DMS 273 (cell line): ENCODE measurements around the gene GBP1.
A peak's percentile ranks its signal among the peaks of the same experiment; 100 is the strongest.
"Not testable (repeated sequence)": the region's sequence is repeated elsewhere in the genome, so short reads cannot be mapped to it uniquely, and the experiment has no call there.

Experiments used
- DNase-seq: peaks from one replicate; lab custom pipeline; 2025; ENCODE audit not compliant: unreplicated experiment; lab: John Stamatoyannopoulos, UW

GBP1 gene

GRCh38 chr1:89065079-89065868 lies at the start of gene GBP1:
Gene GBP1 (minus strand): TSS chr1:89065208. CDS start chr1:89063234, 1,974 bp downstream.
- peak; percentile 4 for DNase-seq

GRCh38 chr1:89114662-89115061 lies 49.7 kb upstream of the GBP1 start:
- DNase-seq, result no peak

GRCh38 chr1:89112871-89113613 lies 48.0 kb upstream of the GBP1 start:
- DNase-seq, result no peak

- no peak for DNase-seq
These were observed 39.7 kb upstream of the GBP1 start for GRCh38 chr1:89104687-89105086.

- DNase-seq, result no peak
These were observed 39.1 kb upstream of the GBP1 start for GRCh38 chr1:89104147-89104546.

GRCh38 chr1:89102021-89102420 lies 37.0 kb upstream of the GBP1 start:
- DNase-seq, result no peak

GRCh38 chr1:89100412-89100811 lies 35.4 kb upstream of the GBP1 start:
- no peak for DNase-seq

- DNase-seq, result no peak
These were observed 33.8 kb upstream of the GBP1 start for GRCh38 chr1:89098857-89099256.

- DNase-seq, result no peak
These were observed 30.7 kb upstream of the GBP1 start for GRCh38 chr1:89095737-89096136.

GRCh38 chr1:89089962-89090361 lies 25.0 kb upstream of the GBP1 start:
- no peak for DNase-seq

GRCh38 chr1:89088572-89088971 lies 23.6 kb upstream of the GBP1 start:
- DNase-seq, result no peak

- peak; percentile 12 for DNase-seq
These were observed 22.2 kb upstream of the GBP1 start for GRCh38 chr1:89087241-89087640.

- peak; percentile 41 for DNase-seq
These were observed 20.8 kb upstream of the GBP1 start for GRCh38 chr1:89085781-89086180.

- DNase-seq, result no peak
These were observed 16.0 kb upstream of the GBP1 start for GRCh38 chr1:89081005-89081404.

- DNase-seq, result not testable (repeated sequence)
These were observed 15.1 kb upstream of the GBP1 start for GRCh38 chr1:89080068-89080467.

GRCh38 chr1:89072466-89073065 lies 7.6 kb upstream of the GBP1 start:
- DNase-seq, result not testable (repeated sequence)

- no peak for DNase-seq
These were observed 5.5 kb upstream of the GBP1 start for GRCh38 chr1:89070509-89070908.

- no peak for DNase-seq
These were observed 4.9 kb upstream of the GBP1 start for GRCh38 chr1:89069951-89070350.

- peak; percentile 1 for DNase-seq
These were observed 3.3 kb upstream of the GBP1 start for GRCh38 chr1:89068291-89068690.

GRCh38 chr1:89064632-89065031 lies 376 bp downstream of the GBP1 start:
- peak; percentile 3 for DNase-seq

GRCh38 chr1:89063094-89063493 lies 1.9 kb downstream of the GBP1 start:
- DNase-seq, result no peak

GRCh38 chr1:89060091-89060490 lies 4.9 kb downstream of the GBP1 start:
- DNase-seq, result no peak
